CD4-positive, alpha-beta T cell treated with Interleukin-12 subunit alpha and Interleukin-12 subunit beta, for 1 hour (primary cell): ENCODE results near the gene PGA4.
A peak's percentile ranks its signal among the peaks of the same experiment; 100 is the strongest.
"Not testable (repeated sequence)": the region's sequence is repeated elsewhere in the genome, so short reads cannot be mapped to it uniquely, and the experiment has no call there.

ENCODE experiments used
- DNase-seq: peaks from one replicate; pipeline ENCODE4 v3.0.0-alpha.2; 2020

PGA4 gene

GRCh38 chr11:61222047-61222446 lies at the start of gene PGA4:
TSS of gene PGA4 (plus strand) at chr11:61222347. CDS start at chr11:61222401, 54 bp downstream.
- not testable (repeated sequence) for DNase-seq

GRCh38 chr11:61172356-61172755 lies 49.8 kb upstream of the PGA4 start:
- DNase-seq = no peak

DNA sequence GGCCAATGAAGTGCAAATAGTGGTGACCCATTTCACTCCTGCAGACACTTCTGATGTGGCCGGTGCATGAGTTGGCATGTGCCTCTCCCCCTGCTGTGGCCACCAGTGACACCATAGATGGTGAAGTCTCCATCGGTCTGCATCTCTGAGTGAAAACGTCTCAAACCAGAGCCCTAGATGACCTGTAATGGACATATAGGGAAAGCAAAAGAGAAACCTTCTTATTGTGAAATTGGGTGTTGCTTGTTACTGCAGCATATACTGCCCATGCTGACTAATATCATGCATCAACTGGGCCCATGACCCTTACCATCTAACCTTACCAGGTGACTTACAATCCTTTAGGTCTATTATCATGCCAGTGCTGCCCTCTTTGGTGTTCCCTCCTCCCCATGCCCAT lies 49.3 kb upstream of the PGA4 start:
- DNase-seq = no peak

DNA sequence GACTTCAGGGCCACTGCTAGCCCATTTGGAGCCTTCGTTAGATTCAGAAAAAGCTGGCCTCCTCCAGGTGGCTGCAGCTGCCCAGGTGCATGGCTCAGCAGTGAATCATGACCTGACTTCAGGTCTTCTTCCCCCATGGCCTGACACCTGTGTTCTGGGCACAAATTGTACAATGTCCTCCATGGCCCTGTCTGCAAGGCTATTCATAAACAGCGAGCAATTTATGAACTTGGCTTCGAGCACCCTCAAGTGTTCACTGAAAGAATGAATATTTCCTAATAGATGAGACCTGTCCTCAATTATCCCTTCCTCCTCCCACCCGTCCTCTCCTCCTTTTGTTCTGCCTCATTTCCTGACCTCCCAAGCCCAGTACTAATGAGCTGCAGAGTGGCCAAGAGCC lies 48.7 kb upstream of the PGA4 start:
- DNase-seq = no peak

DNA sequence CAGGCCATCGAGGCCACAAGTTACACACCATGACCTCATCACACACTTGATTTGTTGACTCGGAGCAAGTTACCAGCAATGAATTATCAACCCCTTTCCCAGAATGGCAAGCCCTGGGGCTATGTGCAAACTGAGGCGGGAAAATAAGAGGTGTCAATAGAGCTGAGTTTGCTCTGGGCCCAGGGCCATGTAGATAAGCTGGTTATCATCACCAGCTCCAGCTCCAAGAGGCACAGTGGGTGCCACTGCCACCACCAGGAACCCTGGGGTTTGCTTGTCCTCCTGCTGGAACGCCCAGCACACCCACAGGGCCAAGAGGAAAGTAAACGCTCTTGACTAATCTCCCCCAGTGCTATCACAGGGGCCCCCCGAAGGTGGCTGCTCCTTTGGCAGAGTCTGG lies 47.9 kb upstream of the PGA4 start:
- no peak for DNase-seq

GRCh38 chr11:61174949-61175348 lies 47.2 kb upstream of the PGA4 start:
- DNase-seq = no peak

DNA sequence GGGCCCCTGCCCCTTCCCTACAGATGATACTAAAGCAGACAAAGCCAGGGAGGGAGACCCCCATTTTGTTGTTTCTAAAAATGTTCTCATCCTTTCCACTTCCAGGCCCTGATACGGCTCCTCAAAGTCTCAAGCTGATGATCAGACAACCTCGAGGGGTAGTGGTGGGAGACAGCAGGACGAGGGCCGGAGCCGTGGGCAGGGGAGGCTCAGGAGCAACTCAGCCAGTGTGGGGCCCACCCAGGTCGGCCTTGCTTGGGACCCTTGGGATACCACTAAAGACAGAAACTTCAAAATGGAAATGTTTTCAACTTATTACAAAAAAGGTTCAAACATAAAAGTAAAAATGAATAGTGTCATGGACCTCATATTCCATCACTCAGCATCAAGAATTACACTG lies 45.7 kb upstream of the PGA4 start:
- DNase-seq = no peak

DNA sequence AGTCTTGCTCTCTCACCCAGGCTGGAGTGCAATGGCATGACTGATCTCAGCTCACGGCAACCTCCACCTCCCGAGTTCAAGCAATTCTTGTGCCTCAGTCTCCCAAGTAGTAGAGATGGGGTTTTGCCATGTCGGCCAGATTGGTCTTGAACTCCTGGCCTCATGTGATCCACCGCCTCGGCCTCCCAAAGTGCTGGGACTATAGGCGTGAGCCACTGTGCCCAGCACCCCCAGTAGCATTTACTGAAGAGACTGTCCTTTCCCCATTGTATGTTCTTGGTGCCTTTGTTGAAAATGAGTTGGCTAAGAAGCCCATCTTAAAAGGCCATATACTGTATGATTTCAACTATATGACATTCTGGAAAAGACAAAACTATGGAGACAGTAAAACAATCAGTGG lies 41.9 kb upstream of the PGA4 start:
- DNase-seq = not testable (repeated sequence)

DNA sequence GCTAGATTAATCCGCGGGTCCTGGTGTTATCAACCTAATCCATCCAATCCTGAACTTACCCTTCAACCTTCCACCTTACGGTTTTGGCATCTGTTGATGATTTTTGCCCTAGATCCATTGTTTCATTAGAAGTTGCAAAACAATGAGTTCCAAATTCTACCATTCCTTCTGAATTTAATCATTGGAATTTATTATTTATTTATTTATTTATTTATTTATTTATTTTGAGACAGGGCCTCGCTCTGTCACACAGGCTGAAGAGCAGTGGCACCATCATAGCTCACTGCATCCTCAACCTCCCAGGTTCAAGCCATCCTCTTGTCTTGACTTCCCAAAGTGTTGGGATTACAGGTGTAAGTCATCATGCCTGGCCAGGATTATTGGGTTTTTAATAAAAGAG lies 40.7 kb upstream of the PGA4 start:
- DNase-seq = no peak

DNA sequence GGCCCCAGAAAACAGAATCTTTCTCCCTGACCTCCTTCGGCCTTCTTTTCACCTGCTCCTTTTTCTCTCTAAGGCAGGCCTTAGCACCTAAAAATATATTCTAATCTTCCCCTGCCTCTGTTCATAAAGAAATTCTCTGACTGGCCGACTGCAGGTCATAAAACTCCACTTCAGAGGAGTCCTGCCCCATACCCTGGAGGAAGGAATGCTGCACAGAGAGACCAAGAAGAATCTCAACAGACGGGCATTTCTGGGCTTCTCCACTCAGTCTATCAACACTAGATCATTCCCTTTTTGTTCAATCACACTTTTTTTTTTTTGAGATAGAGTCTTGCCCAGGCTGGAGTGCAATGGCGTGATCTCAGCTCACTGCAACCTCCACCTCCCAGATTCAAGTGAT lies 38.5 kb upstream of the PGA4 start:
- no peak for DNase-seq

DNA sequence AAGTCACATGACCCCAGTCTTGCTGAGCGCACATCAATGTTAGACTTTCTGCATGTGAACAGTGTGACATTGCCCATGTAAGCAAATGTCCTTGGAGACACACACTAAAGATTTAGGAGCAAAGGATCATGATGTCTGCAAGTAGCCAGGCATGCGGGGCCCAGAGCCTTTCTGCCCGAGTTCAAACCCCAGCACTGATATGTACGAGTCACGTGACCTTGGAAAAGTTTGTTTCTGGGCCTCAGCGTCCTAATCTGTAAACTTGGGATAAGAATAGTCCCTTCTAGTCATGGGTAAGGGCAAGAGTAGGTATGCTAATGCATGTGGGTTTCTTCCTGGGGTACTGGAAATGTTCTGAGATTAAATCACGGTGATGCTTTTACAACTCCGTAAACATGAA lies 35.6 kb upstream of the PGA4 start:
- DNase-seq = no peak

- DNase-seq = peak; percentile 82
Measured at GRCh38 chr11:61187505-61188130, 34.5 kb upstream of the PGA4 start.

DNA sequence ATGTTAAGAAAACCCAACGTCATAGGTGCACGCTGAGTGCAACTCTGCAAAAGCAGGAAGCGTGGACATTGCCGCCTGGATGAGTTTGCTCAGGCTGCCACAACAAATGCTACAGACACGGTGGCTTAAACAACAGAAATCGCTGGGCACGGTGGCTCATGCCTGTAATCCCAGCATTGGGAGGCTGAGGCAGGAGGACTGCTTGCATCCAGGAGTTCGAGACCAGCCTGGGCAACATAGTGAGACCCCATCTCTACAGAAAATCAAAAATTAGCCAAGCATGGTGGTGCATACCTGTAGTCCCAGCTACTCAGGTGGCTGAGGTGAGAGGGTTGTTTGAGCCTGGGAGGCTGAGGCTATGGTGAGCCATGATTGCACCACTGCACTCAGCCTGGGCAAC lies 32.2 kb upstream of the PGA4 start:
- no peak for DNase-seq

GRCh38 chr11:61193596-61193995 lies 28.6 kb upstream of the PGA4 start:
- DNase-seq = no peak

DNA sequence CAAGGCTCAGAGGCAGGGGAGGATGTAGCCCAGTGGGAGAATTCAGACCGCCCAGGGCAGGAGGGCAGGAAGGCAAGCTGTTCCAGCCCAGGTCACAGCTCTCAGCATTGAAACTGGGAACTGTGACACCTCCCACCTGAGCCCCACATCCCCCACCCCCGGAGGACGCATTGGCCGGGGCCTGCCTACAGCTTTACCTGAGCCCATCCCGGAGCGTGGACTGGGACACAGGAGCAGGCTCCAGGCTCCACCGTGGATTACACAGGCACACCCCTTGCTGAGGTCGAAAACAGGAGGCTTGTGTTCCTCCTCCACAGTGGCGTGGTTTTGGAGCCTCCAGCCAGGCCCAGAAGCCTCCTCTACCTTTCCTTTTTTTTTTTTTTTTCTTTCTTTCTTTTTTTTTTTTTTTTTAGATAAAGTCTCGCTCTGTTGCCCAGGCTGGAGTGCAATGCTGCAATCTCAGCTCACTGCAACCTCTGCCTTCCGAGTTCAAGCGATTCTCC lies 27.9 kb upstream of the PGA4 start:
- DNase-seq = no peak

GRCh38 chr11:61194981-61195695 lies 27.0 kb upstream of the PGA4 start:
- no peak for DNase-seq

- no peak for DNase-seq
Measured at GRCh38 chr11:61195719-61196118, 26.4 kb upstream of the PGA4 start.

DNA sequence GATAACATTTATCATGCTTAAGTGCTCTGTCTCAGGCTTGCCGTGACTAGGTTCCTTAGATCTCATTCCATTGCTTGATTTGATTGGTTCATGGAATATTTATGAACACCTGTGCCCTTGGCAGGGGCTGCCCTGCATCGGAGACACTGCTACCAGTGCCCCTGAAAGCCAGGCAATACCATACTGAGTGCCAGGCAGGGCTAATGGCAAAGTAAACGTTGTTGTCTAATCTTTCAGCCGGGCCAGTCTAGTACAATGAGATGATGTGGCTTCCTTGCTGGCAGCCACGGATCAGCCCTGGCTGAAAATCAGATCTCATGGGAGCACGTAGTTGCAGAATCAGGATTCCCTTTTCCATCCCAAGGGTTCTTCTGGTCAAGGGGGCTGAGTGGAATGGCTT lies 23.8 kb upstream of the PGA4 start:
- DNase-seq = no peak

DNA sequence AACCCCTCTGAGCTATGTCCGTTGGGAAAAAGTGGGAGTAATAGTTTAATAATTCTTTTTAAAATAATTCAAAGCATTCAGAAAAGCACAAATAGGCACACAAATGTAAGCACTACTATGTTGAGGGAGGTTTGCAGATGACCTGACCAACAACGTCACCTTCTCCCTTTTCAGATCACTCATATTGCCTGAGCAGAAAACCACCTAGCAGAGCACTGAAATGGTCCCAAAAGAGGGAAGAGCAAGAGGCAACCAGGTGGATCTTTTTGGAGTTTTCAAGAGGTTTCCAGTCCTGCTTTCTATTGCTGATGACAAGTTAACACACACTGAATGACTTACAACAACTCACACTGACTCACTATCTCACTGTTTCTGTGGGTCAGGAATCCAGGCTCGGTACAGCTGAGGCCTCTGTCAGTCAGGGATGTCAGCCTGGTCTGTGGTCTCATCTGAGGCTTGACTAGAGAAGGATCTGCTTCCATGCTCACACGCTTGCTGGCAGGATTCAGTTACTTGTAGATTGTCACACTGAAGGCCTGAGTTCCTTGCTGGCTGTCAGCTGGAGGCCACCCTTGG lies 23.1 kb upstream of the PGA4 start:
- no peak for DNase-seq

GRCh38 chr11:61201476-61201875 lies 20.7 kb upstream of the PGA4 start:
- DNase-seq = no peak

DNA sequence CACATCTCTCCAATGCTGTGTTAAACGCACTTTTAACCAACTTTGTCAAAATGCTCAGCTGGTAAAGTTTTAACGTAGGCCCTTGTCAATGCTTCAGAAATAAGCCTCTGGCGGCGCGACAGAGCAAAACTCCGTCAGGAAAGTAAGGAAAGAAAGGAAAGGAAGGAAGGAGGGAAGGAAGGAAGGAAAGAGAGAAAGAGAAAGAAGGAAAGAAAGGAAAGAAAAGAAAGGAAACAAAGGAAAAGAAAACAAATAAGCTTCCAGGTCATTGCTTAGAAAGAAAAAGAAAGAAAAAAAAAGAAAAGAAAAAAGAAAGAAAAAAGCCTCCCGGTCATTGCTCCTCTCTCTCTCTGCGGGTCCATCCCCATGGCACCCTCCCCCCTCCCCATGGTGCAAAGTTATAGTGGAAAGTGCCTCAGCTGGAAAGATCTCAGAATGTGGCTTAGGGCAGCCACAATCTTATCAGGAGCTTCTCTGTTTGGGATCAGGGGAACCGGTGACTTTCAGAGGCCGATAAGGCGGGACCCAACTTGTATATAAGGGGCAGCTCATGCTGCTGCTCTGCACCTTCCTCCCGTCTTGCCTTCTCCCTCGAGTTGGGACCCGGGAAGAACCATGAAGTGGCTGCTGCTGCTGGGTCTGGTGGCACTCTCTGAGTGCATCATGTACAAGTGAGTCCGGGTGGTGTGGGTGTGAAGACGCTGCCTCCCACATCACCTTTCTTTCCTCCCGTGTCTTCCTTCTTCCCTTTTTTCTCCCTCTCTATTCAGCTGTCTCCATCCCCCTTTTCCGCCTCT lies 19.0 kb upstream of the PGA4 start, which contains the start of gene PGA3:
Gene PGA3 (plus strand): TSS at position 566 of the 797 bp plus-strand sequence. CDS start 50 bp downstream, at position 616.
- DNase-seq = not testable (repeated sequence)

- DNase-seq = not testable (repeated sequence)
Measured at GRCh38 chr11:61203873-61204272, 18.3 kb upstream of the PGA4 start.

GRCh38 chr11:61204502-61205059 lies 17.6 kb upstream of the PGA4 start:
- DNase-seq = not testable (repeated sequence)
